Muscle layer of colon (tissue), 2 donors: ENCODE data around the gene EIF2B5.

ENCODE experiments used
- H3K27ac ChIP-seq: one replicate; pipeline ENCODE4 v1.7.0; 2013; ENCODE audit warnings: low read depth, mild to moderate bottlenecking, low read length, moderate library complexity
- H3K27me3 ChIP-seq, 2 donors: one replicate each; pipeline ENCODE4 v1.7.0; 2013; ENCODE audit warnings: low read length in 2 of 2, mild to moderate bottlenecking in 2 of 2; ENCODE audit not compliant: insufficient read depth in 2 of 2, control insufficient read depth in 1 of 2
- H3K36me3 ChIP-seq: one replicate; pipeline ENCODE4 v1.7.0; 2013; ENCODE audit warnings: mild to moderate bottlenecking, low read length; ENCODE audit not compliant: insufficient read depth
- H3K4me1 ChIP-seq: one replicate; pipeline ENCODE4 v1.7.0; 2013; ENCODE audit warnings: mild to moderate bottlenecking, low read length; ENCODE audit not compliant: insufficient read depth
- H3K4me3 ChIP-seq, 2 donors: one replicate each; pipeline ENCODE4 v1.7.0; 2013; ENCODE audit warnings: low read length in 2 of 2, low read depth in 1 of 2, mild to moderate bottlenecking in 1 of 2, moderate library complexity in 1 of 2
- H3K9ac ChIP-seq: one replicate; pipeline ENCODE4 v1.7.0; 2013; ENCODE audit warnings: low read length
- H3K9me3 ChIP-seq: one replicate; pipeline ENCODE4 v1.7.0; 2013; ENCODE audit warnings: mild to moderate bottlenecking, low read length
- donor health status: abdominal sarcoma.
- donor health status: Adenocarcinoma of cecum.

Gene EIF2B5

GRCh38 chr3:184186184-184186901 is 51.2 kb downstream of the EIF2B5 start, which contains the start of gene ABCF3:
Gene ABCF3, plus strand, starts transcription at chr3:184186199. Its CDS starts 9 bp downstream, at chr3:184186208.
- Histone ChIP-seq H3K9ac (peak within 1 kb of the TSS; percentile 62), H3K4me3 (peak within 1 kb of the TSS; percentile 48 to 87), H3K27me3 (no peaks in the 10 kb centered on the region), H3K9me3 (no peaks in the 10 kb centered on the region), H3K27ac (peak within 1 kb of the TSS; percentile 68), H3K4me1 (peaks cover 19% of the 10 kb centered on the region), H3K36me3 (peaks cover 62% of the 10 kb centered on the region)

GRCh38 chr3:184186902-184187207 is 51.7 kb downstream of the EIF2B5 start:
- no peaks in the 10 kb centered on the region for H3K9me3 ChIP-seq
- peak overlapping the region; percentile 62 for H3K9ac ChIP-seq
- peak overlapping the region; percentile 48 to 87 for H3K4me3 ChIP-seq
- peaks cover 19% of the 10 kb centered on the region for H3K4me1 ChIP-seq
- H3K27me3 ChIP-seq: no peaks in the 10 kb centered on the region
- H3K27ac ChIP-seq: peak overlapping the region; percentile 62
- peaks cover 62% of the 10 kb centered on the region for H3K36me3 ChIP-seq

- no peak overlapping the region for H3K27ac ChIP-seq
- H3K27me3 ChIP-seq: no peaks in the 10 kb centered on the region
- no peak overlapping the region for H3K4me3 ChIP-seq
- peaks cover 62% of the 10 kb centered on the region for H3K36me3 ChIP-seq
- no peak overlapping the region for H3K9ac ChIP-seq
- H3K4me1 ChIP-seq: peaks cover 19% of the 10 kb centered on the region
- H3K9me3 ChIP-seq: no peaks in the 10 kb centered on the region
Measured at GRCh38 chr3:184188080-184188479, 52.9 kb downstream of the EIF2B5 start.

GRCh38 chr3:184189421-184189820 is 54.3 kb downstream of the EIF2B5 start:
- Histone ChIP-seq H3K36me3 (peaks cover 62% of the 10 kb centered on the region), H3K4me1 (peaks cover 19% of the 10 kb centered on the region), H3K4me3 (no peak overlapping the region), H3K27me3 (no peaks in the 10 kb centered on the region), H3K9me3 (no peaks in the 10 kb centered on the region), H3K9ac (no peak overlapping the region), H3K27ac (no peak overlapping the region)

GRCh38 chr3:184192889-184193288 is 57.7 kb downstream of the EIF2B5 start:
- H3K4me1 ChIP-seq: peaks cover under 1% of the 10 kb centered on the region
- no peaks in the 10 kb centered on the region for H3K27me3 ChIP-seq
- peaks cover 69% of the 10 kb centered on the region for H3K36me3 ChIP-seq
- no peak overlapping the region for H3K27ac ChIP-seq
- H3K4me3 ChIP-seq: no peak overlapping the region
- H3K9me3 ChIP-seq: no peaks in the 10 kb centered on the region
- H3K9ac ChIP-seq: no peak overlapping the region

- Histone ChIP-seq H3K27me3 (no peaks in the 10 kb centered on the region), H3K9me3 (no peaks in the 10 kb centered on the region), H3K27ac (no peak overlapping the region), H3K4me3 (no peak overlapping the region), H3K9ac (no peak overlapping the region), H3K4me1 (no peaks in the 10 kb centered on the region), H3K36me3 (peaks cover 58% of the 10 kb centered on the region)
Measured at GRCh38 chr3:184193991-184194539, 58.9 kb downstream of the EIF2B5 start.
